AG04450 (cell line): Measurements from ENCODE around the gene ETAA1. TPM values are rescaled to one million over a fixed set of nuclear protein-coding genes. Genes with fewer than 3 reads are reported as not detected.

Experiments used
- CTCF ChIA-PET: fragments of 300-600, 350-600 bp; formaldehyde crosslinking; extraction: SDS; loops from one replicate; lab custom pipeline; 2022; ENCODE audit warnings: antibody characterized with exemption, inconsistent platforms; lab: Charles Lee
- POLR2A ChIA-PET: fragments of 350-600 bp; formaldehyde crosslinking; extraction: SDS; loops from one replicate; lab custom pipeline; 2021; ENCODE audit warnings: antibody characterized with exemption, inconsistent platforms; lab: Yijun Ruan, JAX
- DNase-seq: peaks from one replicate; pipeline ENCODE4 v3.0.0-alpha.2; 2011; ENCODE audit warnings: low read depth, low spot score
- H3K27ac ChIP-seq: one replicate; pipeline ENCODE4 v1.5.1; 2012; ENCODE audit warnings: low read depth, low read length, control low read depth
- H3K27me3 ChIP-seq: one replicate; pipeline ENCODE4 v1.6.0; 2012; ENCODE audit warnings: low read length; ENCODE audit not compliant: control insufficient read depth, insufficient read depth
- H3K4me3 ChIP-seq: 2 replicates; pipeline ENCODE4 v1.5.1; 2011; ENCODE audit warnings: mild to moderate bottlenecking, low read depth, low read length, control low read depth
- H3K9me3 ChIP-seq: 2 replicates; pipeline ENCODE4 v1.5.1; 2012; ENCODE audit warnings: low read length; ENCODE audit not compliant: control insufficient read depth, insufficient read depth
- polyA plus RNA-seq: library from polyadenylated mRNA; depleted of rRNA; stranded (reverse); fragments of >200 nt; gene quantifications from 2 replicates; pipeline ENCODE4 v1.2.3, GENCODE V29; 2011
- TF ChIP-seq, protein P1 (sequence below): IDR thresholded peaks from 2 replicates; pipeline ENCODE4 v1.5.1; 2011; ENCODE audit warnings: low read depth, low read length, control low read depth, inconsistent platforms

The ETAA1 gene
- polyA plus RNA-seq, 1 experiment: 18.1 TPM

DNA sequence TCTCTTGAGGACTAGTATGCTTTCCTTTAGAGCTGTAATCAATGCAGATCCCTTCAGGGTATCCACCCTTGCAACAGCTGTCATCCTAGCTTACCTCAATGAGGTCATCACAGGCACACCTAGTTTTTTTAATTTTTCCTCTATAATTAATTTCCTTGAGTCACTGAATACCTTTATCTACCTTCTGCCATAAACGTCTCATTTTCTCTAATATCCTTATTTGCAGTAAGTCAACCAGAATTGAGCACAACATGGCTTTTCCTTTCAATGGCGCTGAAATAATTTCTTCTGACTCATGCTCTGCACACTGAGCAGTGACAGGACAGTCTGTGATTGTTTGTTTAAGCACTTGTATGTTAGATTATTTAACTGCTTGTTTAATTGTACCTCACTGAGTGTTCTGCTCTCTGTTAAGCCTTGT lies 49.4 kb downstream of the ETAA1 start:
- TF ChIP-seq, protein P1, sequence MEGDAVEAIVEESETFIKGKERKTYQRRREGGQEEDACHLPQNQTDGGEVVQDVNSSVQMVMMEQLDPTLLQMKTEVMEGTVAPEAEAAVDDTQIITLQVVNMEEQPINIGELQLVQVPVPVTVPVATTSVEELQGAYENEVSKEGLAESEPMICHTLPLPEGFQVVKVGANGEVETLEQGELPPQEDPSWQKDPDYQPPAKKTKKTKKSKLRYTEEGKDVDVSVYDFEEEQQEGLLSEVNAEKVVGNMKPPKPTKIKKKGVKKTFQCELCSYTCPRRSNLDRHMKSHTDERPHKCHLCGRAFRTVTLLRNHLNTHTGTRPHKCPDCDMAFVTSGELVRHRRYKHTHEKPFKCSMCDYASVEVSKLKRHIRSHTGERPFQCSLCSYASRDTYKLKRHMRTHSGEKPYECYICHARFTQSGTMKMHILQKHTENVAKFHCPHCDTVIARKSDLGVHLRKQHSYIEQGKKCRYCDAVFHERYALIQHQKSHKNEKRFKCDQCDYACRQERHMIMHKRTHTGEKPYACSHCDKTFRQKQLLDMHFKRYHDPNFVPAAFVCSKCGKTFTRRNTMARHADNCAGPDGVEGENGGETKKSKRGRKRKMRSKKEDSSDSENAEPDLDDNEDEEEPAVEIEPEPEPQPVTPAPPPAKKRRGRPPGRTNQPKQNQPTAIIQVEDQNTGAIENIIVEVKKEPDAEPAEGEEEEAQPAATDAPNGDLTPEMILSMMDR: no peak
- peaks cover 2% of the 10 kb centered on the region; the same call in 1 of the 2 replicates for H3K9me3 ChIP-seq
- no peak overlapping the region for H3K27ac ChIP-seq
- POLR2A ChIA-PET: no interaction called here
- no peaks in the 10 kb centered on the region for H3K27me3 ChIP-seq
- CTCF ChIA-PET: interaction anchor here (0.5 to 0.6 kb wide), 2 partner anchors 35 to 71 kb away, joined by 3 to 8 read pairs; no protein-coding TSS in a partner anchor
- DNase-seq: no peak
- no peak overlapping the region for H3K4me3 ChIP-seq

DNA sequence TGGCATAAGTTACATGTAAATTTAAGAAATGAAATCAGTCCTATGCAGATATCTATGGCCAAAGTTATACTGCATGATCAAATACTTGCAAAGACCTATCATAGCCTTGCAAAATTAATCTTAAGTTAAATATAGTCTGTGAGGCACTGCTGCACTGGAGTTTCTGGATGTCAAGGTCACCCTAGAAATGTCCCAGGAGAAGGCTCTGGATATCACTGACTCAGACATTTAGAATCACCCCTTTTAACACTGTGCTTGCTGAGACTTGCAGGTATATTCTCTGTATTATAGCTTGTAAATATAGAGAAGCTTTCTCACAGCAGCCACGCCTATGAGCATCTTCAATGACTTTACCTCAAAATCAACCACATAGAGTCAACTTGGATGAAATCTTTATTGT lies 51.5 kb downstream of the ETAA1 start:
- H3K9me3 ChIP-seq: no peaks in the 10 kb centered on the region
- no peak for DNase-seq
- no peak overlapping the region for H3K27ac ChIP-seq
- TF ChIP-seq, protein P1: no peak
- H3K4me3 ChIP-seq: no peak overlapping the region
- no peaks in the 10 kb centered on the region for H3K27me3 ChIP-seq
- POLR2A ChIA-PET: no interaction called here
- CTCF ChIA-PET: interaction anchor here (1.6 kb wide), 1 partner anchor 27 kb away, joined by 3 read pairs; no protein-coding TSS in a partner anchor

DNA sequence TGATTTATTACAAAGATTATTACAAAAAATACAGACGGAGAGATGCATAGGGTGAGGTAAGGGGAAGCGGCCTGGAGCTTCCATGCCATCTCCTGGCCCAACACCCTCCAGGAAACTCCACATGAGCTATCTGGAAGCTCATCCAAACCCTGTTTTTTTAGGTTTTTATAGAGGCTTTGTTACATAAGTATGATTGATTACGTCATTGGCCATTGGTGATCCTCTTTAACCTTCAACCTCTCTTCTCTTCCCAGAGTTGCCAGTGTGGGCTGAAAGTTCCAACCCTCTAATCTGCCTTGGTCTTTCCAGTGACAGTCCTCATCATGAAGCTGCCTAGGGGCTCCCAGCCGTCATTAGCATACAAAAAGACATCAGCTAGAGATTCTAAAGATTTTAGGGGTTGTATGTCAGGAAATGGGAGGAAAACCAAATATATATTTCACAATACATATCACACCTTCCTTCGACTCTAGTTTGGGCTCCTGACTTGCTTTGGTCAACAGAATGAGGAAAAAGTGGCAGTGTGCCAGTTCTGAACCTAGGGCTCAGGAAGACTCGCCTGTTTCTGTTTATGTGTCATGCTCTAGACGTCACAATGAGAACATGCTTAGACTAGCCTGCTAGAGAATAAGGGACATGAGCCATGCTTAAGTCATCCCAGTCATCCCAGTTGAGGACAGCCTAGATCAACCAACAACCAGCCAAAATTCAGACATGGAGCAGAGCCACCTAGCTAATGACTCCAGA lies 54.1 kb downstream of the ETAA1 start:
- CTCF ChIA-PET: no interaction called here
- Histone ChIP-seq H3K27me3 (no peaks in the 10 kb centered on the region), H3K4me3 (no peak overlapping the region), H3K9me3 (no peaks in the 10 kb centered on the region), H3K27ac (no peak overlapping the region)
- POLR2A ChIA-PET: no interaction called here
- TF ChIP-seq, protein P1: no peak
- peak; percentile 13 for DNase-seq

DNA sequence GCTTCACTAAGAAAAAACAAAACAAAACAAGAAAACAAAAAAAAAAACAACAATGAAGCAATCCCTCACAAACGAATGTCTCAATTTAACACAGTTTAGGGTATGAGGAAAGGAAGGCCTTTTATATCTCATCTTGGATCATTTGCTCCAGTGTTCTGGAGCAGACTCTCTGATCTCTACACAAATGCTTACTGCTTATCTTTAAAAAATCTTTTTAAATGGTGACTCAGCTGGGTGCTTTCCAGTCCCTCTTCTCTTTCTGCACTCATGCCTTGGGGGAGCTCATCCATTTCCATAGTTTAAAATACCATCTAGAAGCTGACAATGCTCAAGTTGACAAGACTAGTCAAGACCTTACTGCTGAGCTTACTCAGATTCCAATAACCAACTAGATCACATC lies 56.2 kb downstream of the ETAA1 start:
- Histone ChIP-seq H3K27me3 (no peaks in the 10 kb centered on the region), H3K27ac (no peak overlapping the region), H3K9me3 (no peaks in the 10 kb centered on the region), H3K4me3 (no peak overlapping the region)
- TF ChIP-seq, protein P1: no peak
- no peak for DNase-seq
- POLR2A ChIA-PET: interaction anchor here (0.7 kb wide), 1 partner anchor 23 kb away, joined by 3 read pairs; no protein-coding TSS in a partner anchor
- CTCF ChIA-PET: interaction anchor here (0.6 to 0.9 kb wide), 2 partner anchors 218 to 220 kb away, joined by 3 to 4 read pairs; no protein-coding TSS in a partner anchor
